ENCODE results near the gene FRMD4B.

Gene FRMD4B

DNA sequence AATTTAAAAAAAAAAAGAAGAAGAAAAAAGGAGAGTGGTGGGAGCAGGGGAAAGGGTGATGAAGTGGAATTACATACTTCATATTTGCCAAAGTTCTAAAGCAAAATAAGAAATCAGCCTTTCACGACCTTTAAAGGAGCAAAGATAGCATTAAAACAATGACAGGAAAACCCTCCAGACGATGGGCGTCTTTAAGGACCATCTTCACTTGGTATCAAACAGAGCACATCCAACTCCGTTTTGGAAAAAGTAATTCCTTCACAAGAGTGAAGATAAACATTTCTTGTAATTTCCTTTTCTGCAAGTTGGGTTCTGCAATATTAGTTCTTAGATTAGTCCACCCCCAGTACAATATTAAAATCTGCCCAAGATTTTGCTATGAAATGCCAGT, 32.8 kb downstream of the FRMD4B start:
- peak overlapping the region in 1 of 2 donors; percentile 42 for H3K27ac ChIP-seq (ENCODE audit: low read depth in 2 of 2, low read length in 2 of 2)
- H3K9ac ChIP-seq (ENCODE audit: low read depth in 1 of 2, low read length in 2 of 2): no peak overlapping the region
- peak overlapping the region; percentile 30 to 50 for H3K4me3 ChIP-seq (ENCODE audit: low read length in 2 of 2)

DNA sequence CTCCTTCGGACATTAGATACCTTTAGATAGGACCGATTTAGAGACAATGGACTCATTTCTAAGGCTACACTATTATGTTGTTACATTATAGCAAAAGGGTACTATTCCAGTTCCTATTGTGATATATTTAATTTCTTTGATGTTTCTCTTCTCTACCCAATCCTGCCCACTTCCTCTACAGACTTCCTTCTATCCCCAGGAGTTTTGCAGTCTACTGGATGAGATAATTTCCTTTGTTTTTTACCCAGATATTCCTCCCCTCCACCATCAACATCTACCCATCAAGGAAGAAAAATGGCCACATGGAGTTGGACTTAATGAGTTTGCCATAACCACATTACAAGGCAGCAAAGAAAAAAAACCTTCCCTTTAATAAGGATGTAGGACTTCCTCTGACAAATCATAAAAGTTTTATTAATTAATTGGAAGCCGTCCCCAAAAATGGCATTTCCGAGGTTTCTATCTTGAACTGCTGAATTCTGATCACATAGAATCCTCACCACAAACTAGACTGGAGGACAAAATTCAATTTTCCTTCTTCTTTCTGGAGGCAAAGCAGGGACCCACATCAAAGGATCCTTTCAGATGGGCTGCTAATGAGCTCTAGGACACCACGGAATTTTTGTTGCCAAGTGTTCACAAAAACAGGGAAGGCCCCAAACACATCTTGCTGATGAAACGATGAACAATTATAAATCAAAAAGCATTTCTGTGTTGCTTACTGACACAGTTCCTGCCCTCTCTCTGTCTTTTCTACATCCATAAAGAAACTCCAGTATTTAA, 33.4 kb downstream of the FRMD4B start:
- no peak overlapping the region for H3K4me3 ChIP-seq (ENCODE audit: low read length in 2 of 2)
- H3K9me3 ChIP-seq (ENCODE audit: control insufficient read depth in 2 of 2, low read length in 2 of 2): no peaks in the 10 kb centered on the region
- H3K36me3 ChIP-seq (ENCODE audit: control insufficient read depth in 2 of 2, insufficient read depth in 2 of 2, low read length in 2 of 2): no peaks in the 10 kb centered on the region
- H3K9ac ChIP-seq (ENCODE audit: low read depth in 1 of 2, low read length in 2 of 2): no peak overlapping the region
- H3K4me1 ChIP-seq (ENCODE audit: control insufficient read depth in 2 of 2, insufficient read depth in 2 of 2, low read length in 2 of 2): no peaks in the 10 kb centered on the region
- no peaks in the 10 kb centered on the region for H3K27me3 ChIP-seq (ENCODE audit: control insufficient read depth in 2 of 2, insufficient read depth in 2 of 2, low read length in 2 of 2)
- no peak overlapping the region for H3K27ac ChIP-seq (ENCODE audit: low read depth in 2 of 2, low read length in 2 of 2)

More for the DNA sequence above, 32.8 kb downstream of the FRMD4B start:
- no peaks in the 10 kb centered on the region for H3K27me3 ChIP-seq (ENCODE audit: control insufficient read depth in 2 of 2, insufficient read depth in 2 of 2, low read length in 2 of 2)
- H3K4me1 ChIP-seq (ENCODE audit: control insufficient read depth in 2 of 2, insufficient read depth in 2 of 2, low read length in 2 of 2): no peaks in the 10 kb centered on the region
- H3K9me3 ChIP-seq (ENCODE audit: control insufficient read depth in 2 of 2, low read length in 2 of 2): no peaks in the 10 kb centered on the region
- H3K36me3 ChIP-seq (ENCODE audit: control insufficient read depth in 2 of 2, insufficient read depth in 2 of 2, low read length in 2 of 2): no peaks in the 10 kb centered on the region

DNA sequence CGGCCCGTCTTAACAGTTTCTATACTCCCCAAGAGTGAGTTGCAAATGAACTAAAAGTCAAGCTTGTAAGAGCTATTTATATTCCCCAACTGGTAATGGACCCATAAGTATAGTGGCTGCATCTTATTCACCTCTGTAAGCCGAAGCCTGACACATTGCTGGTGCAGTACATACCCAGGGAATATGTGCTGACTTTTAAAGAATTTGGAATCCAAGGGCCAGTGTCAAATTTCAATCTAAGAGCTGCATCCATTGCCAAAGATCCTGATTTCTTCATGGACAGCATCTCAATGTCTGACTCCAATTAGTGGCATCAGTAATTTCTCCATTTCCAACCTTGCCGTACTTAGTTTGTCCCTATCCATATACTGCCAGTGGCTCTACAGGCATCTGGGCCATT, 42.0 kb downstream of the FRMD4B start:
- Histone ChIP-seq H3K9me3 (ENCODE audit: control insufficient read depth in 2 of 2, low read length in 2 of 2) (no peaks in the 10 kb centered on the region), H3K4me3 (ENCODE audit: low read length in 2 of 2) (no peak overlapping the region), H3K27ac (ENCODE audit: low read depth in 2 of 2, low read length in 2 of 2) (no peak overlapping the region), H3K27me3 (ENCODE audit: control insufficient read depth in 2 of 2, insufficient read depth in 2 of 2, low read length in 2 of 2) (no peaks in the 10 kb centered on the region), H3K9ac (ENCODE audit: low read depth in 1 of 2, low read length in 2 of 2) (no peak overlapping the region), H3K4me1 (ENCODE audit: control insufficient read depth in 2 of 2, insufficient read depth in 2 of 2, low read length in 2 of 2) (no peaks in the 10 kb centered on the region), H3K36me3 (ENCODE audit: control insufficient read depth in 2 of 2, insufficient read depth in 2 of 2, low read length in 2 of 2) (no peaks in the 10 kb centered on the region)

DNA sequence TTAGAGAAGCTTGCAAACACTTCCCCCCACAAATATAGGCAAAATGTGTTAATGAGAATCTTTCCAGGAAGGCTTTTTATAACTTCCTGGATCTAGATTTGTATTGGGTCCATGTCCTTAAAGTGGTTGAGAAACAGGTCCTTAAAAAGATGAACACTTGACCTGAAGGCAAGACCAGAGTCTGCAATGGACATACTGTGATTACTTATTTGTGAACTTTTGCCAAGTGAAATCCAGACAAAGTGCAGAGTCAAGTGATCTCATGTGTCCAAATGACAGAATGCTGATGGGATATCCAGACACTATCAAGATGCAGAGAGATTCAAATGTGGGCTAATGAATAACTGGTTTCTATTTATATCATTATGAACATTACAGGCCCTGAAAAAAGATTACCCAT, 43.8 kb downstream of the FRMD4B start:
- Histone ChIP-seq H3K9me3 (ENCODE audit: control insufficient read depth in 2 of 2, low read length in 2 of 2) (no peaks in the 10 kb centered on the region), H3K4me1 (ENCODE audit: control insufficient read depth in 2 of 2, insufficient read depth in 2 of 2, low read length in 2 of 2) (no peaks in the 10 kb centered on the region), H3K36me3 (ENCODE audit: control insufficient read depth in 2 of 2, insufficient read depth in 2 of 2, low read length in 2 of 2) (no peaks in the 10 kb centered on the region), H3K27ac (ENCODE audit: low read depth in 2 of 2, low read length in 2 of 2) (no peak overlapping the region), H3K4me3 (ENCODE audit: low read length in 2 of 2) (no peak overlapping the region), H3K27me3 (ENCODE audit: control insufficient read depth in 2 of 2, insufficient read depth in 2 of 2, low read length in 2 of 2) (no peaks in the 10 kb centered on the region), H3K9ac (ENCODE audit: low read depth in 1 of 2, low read length in 2 of 2) (no peak overlapping the region)

DNA sequence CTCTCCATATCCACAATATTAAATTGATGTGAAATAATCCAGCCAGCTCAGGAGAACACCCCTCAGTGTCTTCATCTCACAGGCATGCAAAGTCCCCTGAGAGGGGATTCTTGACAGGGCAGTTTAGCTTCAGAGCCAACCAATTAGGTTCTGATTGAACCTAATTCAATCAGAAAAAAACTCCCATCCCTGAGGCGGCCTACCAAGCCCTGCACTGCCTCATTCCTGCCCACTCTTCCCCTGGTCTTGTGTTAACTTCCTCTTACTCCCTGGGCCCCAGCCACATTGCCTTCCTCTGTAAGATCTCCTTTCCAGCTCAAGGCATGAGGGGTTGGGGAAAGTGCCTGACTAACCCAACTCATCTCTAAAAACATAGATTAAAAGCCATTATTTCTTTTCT, 46.1 kb downstream of the FRMD4B start:
- Histone ChIP-seq H3K4me3 (ENCODE audit: low read length in 2 of 2) (no peak overlapping the region), H3K27me3 (ENCODE audit: control insufficient read depth in 2 of 2, insufficient read depth in 2 of 2, low read length in 2 of 2) (no peaks in the 10 kb centered on the region), H3K36me3 (ENCODE audit: control insufficient read depth in 2 of 2, insufficient read depth in 2 of 2, low read length in 2 of 2) (no peaks in the 10 kb centered on the region), H3K9ac (ENCODE audit: low read depth in 1 of 2, low read length in 2 of 2) (no peak overlapping the region), H3K4me1 (ENCODE audit: control insufficient read depth in 2 of 2, insufficient read depth in 2 of 2, low read length in 2 of 2) (no peaks in the 10 kb centered on the region), H3K9me3 (ENCODE audit: control insufficient read depth in 2 of 2, low read length in 2 of 2) (no peaks in the 10 kb centered on the region), H3K27ac (ENCODE audit: low read depth in 2 of 2, low read length in 2 of 2) (peak overlapping the region in 1 of 2 donors; percentile 31)

DNA sequence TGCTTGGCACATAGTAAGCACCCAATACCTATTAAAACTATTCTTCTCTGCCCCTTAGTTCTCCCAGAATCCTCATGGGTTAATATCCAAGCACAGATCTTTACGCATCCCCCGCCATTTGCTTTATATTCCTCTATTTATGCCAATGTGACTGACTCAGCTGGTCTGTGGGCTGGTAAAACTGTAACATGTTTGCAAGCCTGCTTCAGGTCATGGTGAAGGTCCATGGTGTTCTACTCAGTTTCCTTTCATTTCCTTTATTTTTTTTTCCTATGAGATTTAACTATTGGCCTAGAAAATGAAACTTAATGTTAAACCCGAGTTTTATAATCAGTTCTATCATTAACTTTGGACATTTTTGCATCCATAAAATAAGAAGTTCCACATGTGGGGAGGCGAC, 47.0 kb downstream of the FRMD4B start:
- H3K27ac ChIP-seq (ENCODE audit: low read depth in 2 of 2, low read length in 2 of 2): peak overlapping the region; percentile 31 to 35

DNA sequence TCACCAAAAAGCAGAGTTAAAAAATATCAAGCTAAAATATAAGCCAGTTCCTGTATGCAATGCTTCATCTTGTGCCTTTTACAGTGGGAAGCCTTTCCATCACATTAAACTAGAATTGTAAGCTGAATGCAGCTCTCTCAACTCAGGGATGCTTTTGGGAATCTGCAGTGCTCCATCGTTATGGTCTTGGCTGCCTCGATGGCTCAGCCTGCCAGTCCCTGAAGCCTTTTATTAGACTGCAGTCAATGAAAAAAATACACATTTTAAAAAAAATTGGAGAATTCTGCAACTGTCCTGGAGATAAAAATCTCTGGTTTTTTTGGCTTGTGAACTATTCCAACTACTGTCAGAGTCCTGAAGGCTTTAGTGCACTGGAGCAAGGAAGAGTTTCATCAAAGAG, 53.0 kb downstream of the FRMD4B start:
- Histone ChIP-seq H3K9ac (ENCODE audit: low read depth in 1 of 2, low read length in 2 of 2) (no peak overlapping the region), H3K36me3 (ENCODE audit: control insufficient read depth in 2 of 2, insufficient read depth in 2 of 2, low read length in 2 of 2) (no peaks in the 10 kb centered on the region), H3K27ac (ENCODE audit: low read depth in 2 of 2, low read length in 2 of 2) (no peak overlapping the region), H3K9me3 (ENCODE audit: control insufficient read depth in 2 of 2, low read length in 2 of 2) (no peaks in the 10 kb centered on the region), H3K4me1 (ENCODE audit: control insufficient read depth in 2 of 2, insufficient read depth in 2 of 2, low read length in 2 of 2) (peaks cover 1 to 4% of the 10 kb centered on the region in 2 donors), H3K4me3 (ENCODE audit: low read length in 2 of 2) (no peak overlapping the region), H3K27me3 (ENCODE audit: control insufficient read depth in 2 of 2, insufficient read depth in 2 of 2, low read length in 2 of 2) (no peaks in the 10 kb centered on the region)

More for the DNA sequence above, 47.0 kb downstream of the FRMD4B start:
- H3K9ac ChIP-seq (ENCODE audit: low read depth in 1 of 2, low read length in 2 of 2): no peak overlapping the region
- H3K9me3 ChIP-seq (ENCODE audit: control insufficient read depth in 2 of 2, low read length in 2 of 2): no peaks in the 10 kb centered on the region
- H3K27me3 ChIP-seq (ENCODE audit: control insufficient read depth in 2 of 2, insufficient read depth in 2 of 2, low read length in 2 of 2): no peaks in the 10 kb centered on the region
- H3K4me3 ChIP-seq (ENCODE audit: low read length in 2 of 2): no peak overlapping the region
- no peaks in the 10 kb centered on the region for H3K4me1 ChIP-seq (ENCODE audit: control insufficient read depth in 2 of 2, insufficient read depth in 2 of 2, low read length in 2 of 2)
- no peaks in the 10 kb centered on the region for H3K36me3 ChIP-seq (ENCODE audit: control insufficient read depth in 2 of 2, insufficient read depth in 2 of 2, low read length in 2 of 2)

DNA sequence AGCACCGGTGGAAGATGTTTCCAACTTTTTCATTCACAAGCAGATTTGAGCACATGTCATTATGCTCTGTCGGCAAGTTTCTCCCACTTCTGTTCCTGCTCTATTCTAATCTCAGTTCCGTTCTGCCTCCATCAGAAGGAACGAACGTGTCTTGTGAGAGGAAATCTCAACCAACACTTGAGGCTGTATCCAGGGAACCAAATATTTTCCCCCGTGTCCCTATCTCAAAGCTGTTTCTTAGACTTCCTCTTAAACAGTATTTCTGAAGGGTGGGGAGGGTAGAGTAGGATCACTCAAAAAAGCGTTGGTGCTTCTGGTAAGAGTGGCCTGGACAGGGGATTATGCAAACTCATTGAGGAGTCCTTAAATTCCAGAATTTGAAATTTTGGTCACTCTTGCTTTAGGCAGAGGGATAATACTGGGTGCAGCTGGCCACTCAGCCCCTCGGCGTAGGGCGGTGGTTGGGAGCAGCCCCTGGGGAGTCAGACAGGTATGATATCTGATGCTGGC, 54.9 kb downstream of the FRMD4B start:
- Histone ChIP-seq H3K27me3 (ENCODE audit: control insufficient read depth in 2 of 2, insufficient read depth in 2 of 2, low read length in 2 of 2) (no peaks in the 10 kb centered on the region), H3K4me3 (ENCODE audit: low read length in 2 of 2) (no peak overlapping the region), H3K9me3 (ENCODE audit: control insufficient read depth in 2 of 2, low read length in 2 of 2) (no peaks in the 10 kb centered on the region), H3K4me1 (ENCODE audit: control insufficient read depth in 2 of 2, insufficient read depth in 2 of 2, low read length in 2 of 2) (peaks cover 3 to 7% of the 10 kb centered on the region in 2 donors), H3K36me3 (ENCODE audit: control insufficient read depth in 2 of 2, insufficient read depth in 2 of 2, low read length in 2 of 2) (no peaks in the 10 kb centered on the region), H3K27ac (ENCODE audit: low read depth in 2 of 2, low read length in 2 of 2) (peak overlapping the region in 1 of 2 donors; percentile 58), H3K9ac (ENCODE audit: low read depth in 1 of 2, low read length in 2 of 2) (no peak overlapping the region)

DNA sequence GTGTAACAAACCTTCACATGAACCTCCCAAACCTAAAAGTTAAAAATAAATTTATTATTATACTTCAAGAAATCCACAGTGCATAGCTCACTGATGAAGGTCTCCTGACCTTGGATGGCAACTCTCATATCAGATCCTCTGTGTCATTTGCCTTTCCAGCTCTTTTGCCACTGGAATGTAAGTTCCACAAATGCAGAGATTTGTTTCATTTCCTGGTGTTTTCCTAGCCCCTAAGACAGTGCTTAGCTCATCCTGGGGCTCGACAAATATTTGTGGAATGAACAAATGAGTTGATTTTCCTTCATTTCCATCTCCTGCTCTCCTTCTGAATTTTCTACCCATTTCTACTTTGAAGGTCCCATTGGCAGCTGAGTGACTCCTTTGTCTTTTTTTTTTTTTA, 56.0 kb downstream of the FRMD4B start:
- Histone ChIP-seq H3K4me3 (ENCODE audit: low read length in 2 of 2) (no peak overlapping the region), H3K27me3 (ENCODE audit: control insufficient read depth in 2 of 2, insufficient read depth in 2 of 2, low read length in 2 of 2) (no peaks in the 10 kb centered on the region), H3K9ac (ENCODE audit: low read depth in 1 of 2, low read length in 2 of 2) (no peak overlapping the region), H3K36me3 (ENCODE audit: control insufficient read depth in 2 of 2, insufficient read depth in 2 of 2, low read length in 2 of 2) (no peaks in the 10 kb centered on the region), H3K9me3 (ENCODE audit: control insufficient read depth in 2 of 2, low read length in 2 of 2) (no peaks in the 10 kb centered on the region), H3K4me1 (ENCODE audit: control insufficient read depth in 2 of 2, insufficient read depth in 2 of 2, low read length in 2 of 2) (peaks cover 3 to 12% of the 10 kb centered on the region in 2 donors), H3K27ac (ENCODE audit: low read depth in 2 of 2, low read length in 2 of 2) (no peak overlapping the region)

DNA sequence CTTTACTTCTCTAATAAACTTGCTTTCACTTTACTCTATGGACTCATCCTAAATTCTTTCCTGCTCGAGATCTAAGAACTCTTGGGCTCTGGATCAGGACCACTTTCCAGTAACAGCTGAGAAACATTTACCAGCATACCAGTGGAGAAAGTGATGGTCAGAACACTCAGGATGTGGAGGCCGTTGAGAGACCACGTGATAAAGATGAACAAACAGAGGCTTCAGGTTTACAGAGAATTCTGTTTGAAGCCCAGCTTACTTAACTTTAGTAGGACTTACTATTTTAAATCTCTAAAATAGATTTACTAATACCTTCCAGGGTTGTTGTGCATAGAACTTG, 57.0 kb downstream of the FRMD4B start:
- no peaks in the 10 kb centered on the region for H3K36me3 ChIP-seq (ENCODE audit: control insufficient read depth in 2 of 2, insufficient read depth in 2 of 2, low read length in 2 of 2)
- H3K9ac ChIP-seq (ENCODE audit: low read depth in 1 of 2, low read length in 2 of 2): no peak overlapping the region
- peaks cover 3 to 12% of the 10 kb centered on the region in 2 donors for H3K4me1 ChIP-seq (ENCODE audit: control insufficient read depth in 2 of 2, insufficient read depth in 2 of 2, low read length in 2 of 2)
- no peak overlapping the region for H3K4me3 ChIP-seq (ENCODE audit: low read length in 2 of 2)
- H3K9me3 ChIP-seq (ENCODE audit: control insufficient read depth in 2 of 2, low read length in 2 of 2): no peaks in the 10 kb centered on the region
- no peak overlapping the region for H3K27ac ChIP-seq (ENCODE audit: low read depth in 2 of 2, low read length in 2 of 2)
- no peaks in the 10 kb centered on the region for H3K27me3 ChIP-seq (ENCODE audit: control insufficient read depth in 2 of 2, insufficient read depth in 2 of 2, low read length in 2 of 2)

All from mucosa of rectum (tissue), 2 donors.